B cell (primary cell): ENCODE results near the gene TMC1.

Experiments
- EZH2 ChIP-seq: IDR thresholded peaks from 2 replicates; pipeline ENCODE4 v1.6.1; 2012; ENCODE audit warnings: borderline replicate concordance, low read depth, mild to moderate bottlenecking, moderate library complexity, low read length; ENCODE audit not compliant: insufficient read depth, poor library complexity, severe bottlenecking
- TF ChIP-seq, protein P1 (sequence below): fragments of 200-600 bp; IDR thresholded peaks from one replicate; pipeline ENCODE4 v1.8.0; 2022; ENCODE audit warnings: antibody characterized with exemption, mild to moderate bottlenecking

GRCh38 chr9:72612449-72612848 lies 91.0 kb downstream of the TMC1 start:
- TF ChIP-seq, protein P1, sequence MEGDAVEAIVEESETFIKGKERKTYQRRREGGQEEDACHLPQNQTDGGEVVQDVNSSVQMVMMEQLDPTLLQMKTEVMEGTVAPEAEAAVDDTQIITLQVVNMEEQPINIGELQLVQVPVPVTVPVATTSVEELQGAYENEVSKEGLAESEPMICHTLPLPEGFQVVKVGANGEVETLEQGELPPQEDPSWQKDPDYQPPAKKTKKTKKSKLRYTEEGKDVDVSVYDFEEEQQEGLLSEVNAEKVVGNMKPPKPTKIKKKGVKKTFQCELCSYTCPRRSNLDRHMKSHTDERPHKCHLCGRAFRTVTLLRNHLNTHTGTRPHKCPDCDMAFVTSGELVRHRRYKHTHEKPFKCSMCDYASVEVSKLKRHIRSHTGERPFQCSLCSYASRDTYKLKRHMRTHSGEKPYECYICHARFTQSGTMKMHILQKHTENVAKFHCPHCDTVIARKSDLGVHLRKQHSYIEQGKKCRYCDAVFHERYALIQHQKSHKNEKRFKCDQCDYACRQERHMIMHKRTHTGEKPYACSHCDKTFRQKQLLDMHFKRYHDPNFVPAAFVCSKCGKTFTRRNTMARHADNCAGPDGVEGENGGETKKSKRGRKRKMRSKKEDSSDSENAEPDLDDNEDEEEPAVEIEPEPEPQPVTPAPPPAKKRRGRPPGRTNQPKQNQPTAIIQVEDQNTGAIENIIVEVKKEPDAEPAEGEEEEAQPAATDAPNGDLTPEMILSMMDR: no peak
- TF ChIP-seq EZH2: no peak
